Measurements from ENCODE around the gene RNU5B-1. TPM values are rescaled to one million over a fixed set of nuclear protein-coding genes. Genes with fewer than 3 reads are reported as not detected.
A peak's percentile ranks its signal among the peaks of the same experiment; 100 is the strongest.
"Not testable (repeated sequence)": the region's sequence is repeated elsewhere in the genome, so short reads cannot be mapped to it uniquely, and the experiment has no call there.

The RNU5B-1 gene
- total RNA-seq, 1 donor from 2014 or later = not detected

DNA sequence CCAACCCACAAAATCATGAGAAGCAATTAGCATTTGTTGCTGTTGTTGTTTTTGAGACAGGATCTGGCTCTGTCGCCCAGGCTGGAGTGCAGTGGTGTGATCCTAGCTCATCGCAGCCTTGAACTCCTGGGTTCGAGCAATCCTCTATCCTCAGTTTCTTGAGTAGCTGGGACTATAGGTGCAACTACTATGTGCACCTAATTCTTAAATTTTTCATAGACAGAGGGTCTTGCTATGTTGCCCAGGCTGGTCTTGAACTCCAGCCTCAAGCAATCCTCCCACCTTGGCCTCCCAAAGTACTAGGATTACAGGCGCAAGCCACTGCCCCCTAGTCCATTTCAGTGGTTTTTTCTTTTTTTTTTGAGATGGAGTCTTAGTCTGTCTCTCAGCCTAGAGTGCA, 36.1 kb upstream of the RNU5B-1 start:
- no peaks in the 10 kb centered on the region for H3K4me1 Mint-ChIP-seq
- no peaks in the 10 kb centered on the region for H3K9me3 Mint-ChIP-seq
- H3K27me3 Mint-ChIP-seq = no peaks in the 10 kb centered on the region
- intact Hi-C loops (cut with micrococcal nuclease) = no loop called here
- peaks cover 35% of the 10 kb centered on the region for H3K36me3 Mint-ChIP-seq (ENCODE audit: low read depth)
- DNase-seq (no peak), ATAC-seq (ENCODE audit: low read depth) (no peak)
- TF ChIP-seq, protein P1, sequence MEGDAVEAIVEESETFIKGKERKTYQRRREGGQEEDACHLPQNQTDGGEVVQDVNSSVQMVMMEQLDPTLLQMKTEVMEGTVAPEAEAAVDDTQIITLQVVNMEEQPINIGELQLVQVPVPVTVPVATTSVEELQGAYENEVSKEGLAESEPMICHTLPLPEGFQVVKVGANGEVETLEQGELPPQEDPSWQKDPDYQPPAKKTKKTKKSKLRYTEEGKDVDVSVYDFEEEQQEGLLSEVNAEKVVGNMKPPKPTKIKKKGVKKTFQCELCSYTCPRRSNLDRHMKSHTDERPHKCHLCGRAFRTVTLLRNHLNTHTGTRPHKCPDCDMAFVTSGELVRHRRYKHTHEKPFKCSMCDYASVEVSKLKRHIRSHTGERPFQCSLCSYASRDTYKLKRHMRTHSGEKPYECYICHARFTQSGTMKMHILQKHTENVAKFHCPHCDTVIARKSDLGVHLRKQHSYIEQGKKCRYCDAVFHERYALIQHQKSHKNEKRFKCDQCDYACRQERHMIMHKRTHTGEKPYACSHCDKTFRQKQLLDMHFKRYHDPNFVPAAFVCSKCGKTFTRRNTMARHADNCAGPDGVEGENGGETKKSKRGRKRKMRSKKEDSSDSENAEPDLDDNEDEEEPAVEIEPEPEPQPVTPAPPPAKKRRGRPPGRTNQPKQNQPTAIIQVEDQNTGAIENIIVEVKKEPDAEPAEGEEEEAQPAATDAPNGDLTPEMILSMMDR (IDR thresholded peaks at IDR 0.05) = no peak
- no peak overlapping the region for H3K4me3 Mint-ChIP-seq
- CTCF ChIA-PET = no interaction called here
- POLR2A ChIA-PET = no interaction called here
- H3K27ac Mint-ChIP-seq = no peak overlapping the region

DNA sequence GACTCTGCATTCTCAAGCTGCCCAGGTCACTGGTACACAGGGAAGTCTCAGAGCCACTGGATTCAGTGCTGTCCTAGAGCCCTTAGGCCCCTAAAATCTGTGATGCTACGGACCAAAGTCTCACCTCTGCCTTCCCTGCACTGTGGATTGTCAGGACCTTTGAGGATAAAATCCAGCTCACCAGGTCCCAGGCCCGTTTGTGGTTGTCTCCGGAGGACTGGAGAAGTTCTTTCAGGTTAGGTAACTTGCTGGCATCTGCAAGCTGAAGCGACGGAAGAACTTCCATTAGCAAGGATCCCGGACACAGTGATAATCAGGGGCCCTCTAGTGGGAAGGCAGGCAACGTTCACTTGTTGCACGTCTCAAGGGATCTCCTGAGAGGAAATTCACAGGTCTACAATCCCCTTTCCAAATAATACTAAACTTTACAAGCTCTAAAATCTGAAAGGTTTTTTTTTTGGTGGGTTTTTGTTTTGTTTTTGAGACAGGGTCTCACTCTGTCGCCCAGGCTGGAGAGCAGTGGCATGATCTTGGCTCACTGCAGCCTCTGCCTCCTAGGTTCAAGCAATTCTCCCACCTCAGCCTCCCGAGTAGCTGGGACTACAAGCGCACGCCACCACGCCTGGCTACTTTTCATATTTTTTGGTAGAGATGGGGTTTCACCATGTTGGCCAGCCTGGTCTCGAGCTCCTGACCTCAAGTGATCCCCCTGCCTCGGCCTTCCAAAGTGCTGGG, 33.5 kb upstream of the RNU5B-1 start:
- peak; percentile 45 for ATAC-seq (ENCODE audit: low read depth)
- ChIA-PET POLR2A (interaction anchor here (0.5 to 1.0 kb wide), 2 partner anchors 27 to 80 kb away, joined by 4 read pairs; no protein-coding TSS in a partner anchor), CTCF (interaction anchor here (1.1 to 1.2 kb wide), 3 partner anchors 8 to 90 kb away, joined by 3 to 5 read pairs (median 5); partner anchors contain the start of gene PARP16)
- peaks cover 29% of the 10 kb centered on the region for H3K36me3 Mint-ChIP-seq (ENCODE audit: low read depth)
- H3K4me1 Mint-ChIP-seq, H3K27me3 Mint-ChIP-seq, H3K27ac Mint-ChIP-seq, DNase-seq, H3K4me3 Mint-ChIP-seq, H3K9me3 Mint-ChIP-seq: not testable (repeated sequence)
- intact Hi-C loops (cut with micrococcal nuclease) = loop anchor here (1.0 kb wide), 1 partner anchor 238 kb away; no protein-coding TSS in a partner anchor

DNA sequence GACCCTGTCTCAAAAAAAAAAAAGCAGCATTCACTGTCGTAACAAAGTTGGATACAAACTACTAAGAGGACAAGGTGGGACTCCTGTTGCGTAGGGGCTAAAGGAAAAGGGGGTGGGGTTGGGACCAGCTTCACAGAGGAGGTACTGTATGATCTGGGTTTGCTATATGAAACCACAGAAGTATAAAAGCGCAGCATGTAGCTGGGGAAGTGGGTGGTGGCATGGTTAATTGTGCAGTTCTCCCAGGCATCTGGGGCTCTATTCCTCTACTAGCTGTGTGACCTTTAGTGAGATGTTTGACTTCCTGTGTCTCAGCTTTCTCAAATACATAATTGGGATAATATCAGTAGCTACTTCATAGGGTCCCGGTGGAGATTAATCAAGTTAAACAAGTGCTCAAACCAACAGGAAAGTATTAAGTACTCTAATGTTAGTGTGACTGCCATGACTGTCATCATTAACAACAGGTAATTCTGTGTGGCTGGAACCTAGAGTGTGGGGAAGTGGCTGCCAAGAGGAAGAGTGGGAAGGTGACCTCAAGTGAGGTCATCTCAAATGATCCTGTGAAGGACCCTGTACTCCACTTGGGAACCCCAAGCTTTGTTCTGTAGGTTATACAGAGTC, 29.3 kb upstream of the RNU5B-1 start:
- Mint-ChIP-seq H3K36me3 (ENCODE audit: low read depth) (peaks cover 18% of the 10 kb centered on the region), H3K9me3 (no peaks in the 10 kb centered on the region), H3K27me3 (no peaks in the 10 kb centered on the region), H3K27ac (no peak overlapping the region), H3K4me1 (peaks cover 4% of the 10 kb centered on the region), H3K4me3 (no peak overlapping the region)
- ChIA-PET POLR2A (interaction anchor here (0.8 kb wide), 1 partner anchor 12 kb away, joined by 4 read pairs; the partner anchor contains the start of gene PARP16), CTCF (interaction anchor here (0.9 kb wide), 1 partner anchor 12 kb away, joined by 3 read pairs; the partner anchor contains the start of gene PARP16)
- TF ChIP-seq, protein P1 (IDR thresholded peaks at IDR 0.05) = no peak
- intact Hi-C loops (cut with micrococcal nuclease) = no loop called here
- DNase-seq (no peak), ATAC-seq (ENCODE audit: low read depth) (no peak)

DNA sequence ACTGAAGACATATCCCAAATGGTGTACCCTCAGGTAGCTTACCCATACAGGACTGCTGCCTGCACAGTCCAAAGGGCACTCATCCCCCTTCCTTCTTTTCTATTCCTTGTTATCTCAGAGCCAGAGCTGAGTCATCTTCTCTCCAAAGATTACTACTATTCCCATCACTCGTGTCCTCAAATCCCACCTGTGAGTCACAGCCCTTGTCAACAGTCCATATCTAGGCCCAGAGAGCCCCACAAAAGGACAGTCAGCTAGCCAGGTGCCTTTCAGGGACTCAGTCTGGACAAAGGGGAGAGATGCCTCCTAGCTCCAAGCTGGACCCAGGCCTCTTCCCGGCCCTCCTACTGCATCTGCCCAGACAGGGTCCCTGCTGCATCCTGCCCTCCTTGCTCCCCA, 28.8 kb upstream of the RNU5B-1 start:
- H3K27ac Mint-ChIP-seq = no peak overlapping the region
- no peak overlapping the region for H3K4me3 Mint-ChIP-seq
- no peaks in the 10 kb centered on the region for H3K27me3 Mint-ChIP-seq
- intact Hi-C loops (cut with micrococcal nuclease) = no loop called here
- peaks cover 4% of the 10 kb centered on the region for H3K4me1 Mint-ChIP-seq
- H3K9me3 Mint-ChIP-seq = no peaks in the 10 kb centered on the region
- ChIA-PET CTCF (interaction anchor here (0.9 to 1.1 kb wide), 2 partner anchors 11 to 22 kb away, joined by 3 read pairs; partner anchors contain the start of gene PARP16), POLR2A (interaction anchor here (0.8 kb wide), 1 partner anchor 11 kb away, joined by 4 read pairs; the partner anchor contains the start of gene PARP16)
- TF ChIP-seq, protein P1 (IDR thresholded peaks at IDR 0.05) = no peak
- peaks cover 13% of the 10 kb centered on the region for H3K36me3 Mint-ChIP-seq (ENCODE audit: low read depth)
- DNase-seq = no peak
- no peak for ATAC-seq (ENCODE audit: low read depth)

DNA sequence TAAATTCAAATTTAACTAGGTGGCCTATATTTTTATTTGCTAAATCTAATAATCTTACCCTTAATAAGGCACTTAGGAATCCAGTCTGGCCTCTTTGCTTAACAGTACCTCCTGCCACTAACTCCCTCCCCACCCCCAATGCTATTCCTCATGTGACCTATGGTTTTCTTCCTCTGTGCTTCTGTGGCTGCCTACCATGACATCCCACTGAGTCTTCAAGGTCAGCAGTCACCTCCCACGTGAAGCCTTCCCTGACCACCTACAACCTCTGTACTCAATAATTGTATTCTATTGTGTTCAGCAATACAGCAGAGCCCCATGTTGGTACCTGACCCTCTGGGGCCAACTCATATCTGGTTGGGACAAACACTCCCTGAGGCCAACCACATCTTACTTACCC, 27.5 kb upstream of the RNU5B-1 start:
- no peaks in the 10 kb centered on the region for H3K27me3 Mint-ChIP-seq
- H3K27ac Mint-ChIP-seq = no peak overlapping the region
- ATAC-seq (ENCODE audit: low read depth) = no peak
- H3K9me3 Mint-ChIP-seq = no peaks in the 10 kb centered on the region
- no peak overlapping the region for H3K4me3 Mint-ChIP-seq
- TF ChIP-seq, protein P1 (IDR thresholded peaks at IDR 0.05) = no peak
- peaks cover 12% of the 10 kb centered on the region for H3K36me3 Mint-ChIP-seq (ENCODE audit: low read depth)
- peaks cover 4% of the 10 kb centered on the region for H3K4me1 Mint-ChIP-seq
- intact Hi-C loops (cut with micrococcal nuclease) = no loop called here
- POLR2A ChIA-PET = no interaction called here
- CTCF ChIA-PET = no interaction called here
- no peak for DNase-seq

Measured in activated B cell treated with CpG ODN at 0.5 μM for 24 hours (primary cell).